Measurements from ENCODE around the gene CCNA1. TPM values are rescaled to one million over a fixed set of nuclear protein-coding genes. Genes with fewer than 3 reads are reported as not detected.
A peak's percentile ranks its signal among the peaks of the same experiment; 100 is the strongest.

Gene CCNA1
- total and polyA plus RNA-seq, 2 of the 13 experiments (the other 11 are each of a cell fraction or from before 2014, with no cell fraction given): not detected

- no peak for DNase-seq (ENCODE audit: low spot score)
- Histone ChIP-seq H4K20me1 (ENCODE audit: insufficient read depth, low read length) (no peaks in the 10 kb centered on the region), H3K79me2 (ENCODE audit: insufficient read depth, low read length) (no peaks in the 10 kb centered on the region), H3K4me2 (ENCODE audit: low read depth, low read length) (no peak overlapping the region), H3K36me3 (replicated peaks in 1 of 2; ENCODE audit: control insufficient read depth in 1 of 2, insufficient read depth in 2 of 2, low read length in 2 of 2) (no peaks in the 10 kb centered on the region), H2AFZ (ENCODE audit: low read length) (no peak overlapping the region), H3K4me1 (ENCODE audit: insufficient read depth, low read length) (no peaks in the 10 kb centered on the region), H3K27ac (ENCODE audit: extremely low read length, insufficient read depth, low read length) (no peak overlapping the region), H3K9me3 (ENCODE audit: low read length) (no peaks in the 10 kb centered on the region), H3K9ac (ENCODE audit: insufficient read depth, low read depth, low read length) (no peak overlapping the region), H3K4me3 (replicated peaks in 1 of 3; ENCODE audit: insufficient read depth in 1 of 3, low read depth in 2 of 3, low read length in 3 of 3) (no peak overlapping the region), H3K27me3 (ENCODE audit: control insufficient read depth in 1 of 2, insufficient read depth in 2 of 2, low read length in 2 of 2) (peaks cover 0 to 1% of the 10 kb centered on the region in 2 experiments; a peak in 2 of 5 replicates)
- no TSS peak for BruUV-seq (replicated peaks)
- no peak for ATAC-seq
- POLR2A ChIA-PET: no interaction called here
- in situ Hi-C loops (cut with HindIII; ENCODE audit: extremely low pct_ligation_motif_present, low pct_unique_long_range_greater_than_20kb) (no loop called here), intact Hi-C loops (cut with micrococcal nuclease; ENCODE audit: unreplicated experiment) (no loop called here)
- WGBS (ENCODE audit: low lambda C conversion rate): 0% methylated on average over 1 of the region's 1 CpG
- no peak for FAIRE-seq
- CTCF ChIA-PET (ENCODE audit: low intra/inter-chr PET ratio, low total read pairs): interaction anchor here (1.3 kb wide), 1 partner anchor 282 kb away, joined by 5 read pairs; no protein-coding TSS in a partner anchor
- no peak for TF ChIP-seq PAWR (CRISPR knock-in tag; IDR thresholded peaks at IDR 0.05; ENCODE audit: borderline replicate concordance)
- TF ChIP-seq NFYC (CRISPR knock-in tag; IDR thresholded peaks at IDR 0.05): no peak
- TF ChIP-seq CREB1 (IDR thresholded peaks at IDR 0.05): 0 out of 2 replicates have a peak, but pooled peaks have one; percentile 51
- TF ChIP-seq CREB1 (CRISPR knock-in tag; IDR thresholded peaks at IDR 0.05): no peak
Observed at GRCh38 chr13:36454121-36454520, 21.8 kb downstream of the CCNA1 start.

- H3K27ac ChIP-seq (ENCODE audit: extremely low read length, insufficient read depth, low read length): no peak overlapping the region
- no peak overlapping the region for H2AFZ ChIP-seq (ENCODE audit: low read length)
- FAIRE-seq (no peak), DNase-seq (ENCODE audit: low spot score) (no peak), ATAC-seq (no peak)
- intact Hi-C loops (cut with micrococcal nuclease; ENCODE audit: unreplicated experiment): no loop called here
- H3K9me3 ChIP-seq (ENCODE audit: low read length): no peaks in the 10 kb centered on the region
- H3K4me2 ChIP-seq (ENCODE audit: low read depth, low read length): no peak overlapping the region
- no peaks in the 10 kb centered on the region; a peak in 1 of 5 replicates for H3K27me3 ChIP-seq (ENCODE audit: control insufficient read depth in 1 of 2, insufficient read depth in 2 of 2, low read length in 2 of 2)
- H3K36me3 ChIP-seq (replicated peaks in 1 of 2; ENCODE audit: control insufficient read depth in 1 of 2, insufficient read depth in 2 of 2, low read length in 2 of 2): no peaks in the 10 kb centered on the region
- BruUV-seq (replicated peaks): no TSS peak
- H3K9ac ChIP-seq (ENCODE audit: insufficient read depth, low read depth, low read length): no peak overlapping the region
- WGBS (ENCODE audit: low lambda C conversion rate): 4% methylated on average over 3 of the region's 3 CpGs
- ChIA-PET CTCF (ENCODE audit: low intra/inter-chr PET ratio, low total read pairs) (no interaction called here), POLR2A (no interaction called here)
- in situ Hi-C loops (cut with HindIII; ENCODE audit: extremely low pct_ligation_motif_present, low pct_unique_long_range_greater_than_20kb): no loop called here
- H3K4me1 ChIP-seq (ENCODE audit: insufficient read depth, low read length): no peaks in the 10 kb centered on the region
- H4K20me1 ChIP-seq (ENCODE audit: insufficient read depth, low read length): no peaks in the 10 kb centered on the region
- no peak overlapping the region for H3K4me3 ChIP-seq (replicated peaks in 1 of 3; ENCODE audit: insufficient read depth in 1 of 3, low read depth in 2 of 3, low read length in 3 of 3)
- no peaks in the 10 kb centered on the region for H3K79me2 ChIP-seq (ENCODE audit: insufficient read depth, low read length)
- TF ChIP-seq, protein P1, sequence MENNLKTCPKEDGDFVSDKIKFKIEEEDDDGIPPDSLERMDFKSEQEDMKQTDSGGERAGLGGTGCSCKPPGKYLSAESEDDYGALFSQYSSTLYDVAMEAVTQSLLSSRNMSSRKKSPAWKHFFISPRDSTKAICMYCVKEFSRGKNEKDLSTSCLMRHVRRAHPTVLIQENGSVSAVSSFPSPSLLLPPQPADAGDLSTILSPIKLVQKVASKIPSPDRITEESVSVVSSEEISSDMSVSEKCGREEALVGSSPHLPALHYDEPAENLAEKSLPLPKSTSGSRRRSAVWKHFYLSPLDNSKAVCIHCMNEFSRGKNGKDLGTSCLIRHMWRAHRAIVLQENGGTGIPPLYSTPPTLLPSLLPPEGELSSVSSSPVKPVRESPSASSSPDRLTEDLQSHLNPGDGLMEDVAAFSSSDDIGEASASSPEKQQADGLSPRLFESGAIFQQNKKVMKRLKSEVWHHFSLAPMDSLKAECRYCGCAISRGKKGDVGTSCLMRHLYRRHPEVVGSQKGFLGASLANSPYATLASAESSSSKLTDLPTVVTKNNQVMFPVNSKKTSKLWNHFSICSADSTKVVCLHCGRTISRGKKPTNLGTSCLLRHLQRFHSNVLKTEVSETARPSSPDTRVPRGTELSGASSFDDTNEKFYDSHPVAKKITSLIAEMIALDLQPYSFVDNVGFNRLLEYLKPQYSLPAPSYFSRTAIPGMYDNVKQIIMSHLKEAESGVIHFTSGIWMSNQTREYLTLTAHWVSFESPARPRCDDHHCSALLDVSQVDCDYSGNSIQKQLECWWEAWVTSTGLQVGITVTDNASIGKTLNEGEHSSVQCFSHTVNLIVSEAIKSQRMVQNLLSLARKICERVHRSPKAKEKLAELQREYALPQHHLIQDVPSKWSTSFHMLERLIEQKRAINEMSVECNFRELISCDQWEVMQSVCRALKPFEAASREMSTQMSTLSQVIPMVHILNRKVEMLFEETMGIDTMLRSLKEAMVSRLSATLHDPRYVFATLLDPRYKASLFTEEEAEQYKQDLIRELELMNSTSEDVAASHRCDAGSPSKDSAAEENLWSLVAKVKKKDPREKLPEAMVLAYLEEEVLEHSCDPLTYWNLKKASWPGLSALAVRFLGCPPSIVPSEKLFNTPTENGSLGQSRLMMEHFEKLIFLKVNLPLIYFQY (CRISPR knock-in tag; IDR thresholded peaks at IDR 0.05; ENCODE audit: borderline replicate concordance): no peak
- TF ChIP-seq STAT5B (CRISPR knock-in tag; IDR thresholded peaks at IDR 0.05) (no peak), SMAD1 (CRISPR knock-in tag; IDR thresholded peaks at IDR 0.05; ENCODE audit: borderline replicate concordance, low read depth) (no peak), MTA3 (CRISPR knock-in tag; IDR thresholded peaks at IDR 0.05) (no peak), RFX5 (IDR thresholded peaks at IDR 0.05; ENCODE audit: low read depth, low read length) (no peak), ZNF788 (CRISPR knock-in tag; IDR thresholded peaks at IDR 0.05; ENCODE audit: borderline replicate concordance) (no peak), MAX (IDR thresholded peaks at IDR 0.05) (no peak), FOXP1 (IDR thresholded peaks at IDR 0.05) (no peak), FOXP1 (CRISPR knock-in tag; IDR thresholded peaks at IDR 0.05) (no peak)
- TF ChIP-seq, protein P2, sequence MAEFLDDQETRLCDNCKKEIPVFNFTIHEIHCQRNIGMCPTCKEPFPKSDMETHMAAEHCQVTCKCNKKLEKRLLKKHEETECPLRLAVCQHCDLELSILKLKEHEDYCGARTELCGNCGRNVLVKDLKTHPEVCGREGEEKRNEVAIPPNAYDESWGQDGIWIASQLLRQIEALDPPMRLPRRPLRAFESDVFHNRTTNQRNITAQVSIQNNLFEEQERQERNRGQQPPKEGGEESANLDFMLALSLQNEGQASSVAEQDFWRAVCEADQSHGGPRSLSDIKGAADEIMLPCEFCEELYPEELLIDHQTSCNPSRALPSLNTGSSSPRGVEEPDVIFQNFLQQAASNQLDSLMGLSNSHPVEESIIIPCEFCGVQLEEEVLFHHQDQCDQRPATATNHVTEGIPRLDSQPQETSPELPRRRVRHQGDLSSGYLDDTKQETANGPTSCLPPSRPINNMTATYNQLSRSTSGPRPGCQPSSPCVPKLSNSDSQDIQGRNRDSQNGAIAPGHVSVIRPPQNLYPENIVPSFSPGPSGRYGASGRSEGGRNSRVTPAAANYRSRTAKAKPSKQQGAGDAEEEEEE (CRISPR knock-in tag; IDR thresholded peaks at IDR 0.05; ENCODE audit: borderline replicate concordance): no peak
Observed at GRCh38 chr13:36454987-36455386, 22.7 kb downstream of the CCNA1 start.

Measured in HepG2 (cell line).